HG02870 (cell line): ENCODE results near the gene SNX20.

Source experiments
- ATAC-seq: cut with Tn5 transposase; IDR thresholded peaks from one replicate; pipeline ENCODE4 v1.9.1; 2021; ENCODE audit warnings: mild to moderate bottlenecking, moderate library complexity; ENCODE audit not compliant: unreplicated experiment

The SNX20 gene

DNA sequence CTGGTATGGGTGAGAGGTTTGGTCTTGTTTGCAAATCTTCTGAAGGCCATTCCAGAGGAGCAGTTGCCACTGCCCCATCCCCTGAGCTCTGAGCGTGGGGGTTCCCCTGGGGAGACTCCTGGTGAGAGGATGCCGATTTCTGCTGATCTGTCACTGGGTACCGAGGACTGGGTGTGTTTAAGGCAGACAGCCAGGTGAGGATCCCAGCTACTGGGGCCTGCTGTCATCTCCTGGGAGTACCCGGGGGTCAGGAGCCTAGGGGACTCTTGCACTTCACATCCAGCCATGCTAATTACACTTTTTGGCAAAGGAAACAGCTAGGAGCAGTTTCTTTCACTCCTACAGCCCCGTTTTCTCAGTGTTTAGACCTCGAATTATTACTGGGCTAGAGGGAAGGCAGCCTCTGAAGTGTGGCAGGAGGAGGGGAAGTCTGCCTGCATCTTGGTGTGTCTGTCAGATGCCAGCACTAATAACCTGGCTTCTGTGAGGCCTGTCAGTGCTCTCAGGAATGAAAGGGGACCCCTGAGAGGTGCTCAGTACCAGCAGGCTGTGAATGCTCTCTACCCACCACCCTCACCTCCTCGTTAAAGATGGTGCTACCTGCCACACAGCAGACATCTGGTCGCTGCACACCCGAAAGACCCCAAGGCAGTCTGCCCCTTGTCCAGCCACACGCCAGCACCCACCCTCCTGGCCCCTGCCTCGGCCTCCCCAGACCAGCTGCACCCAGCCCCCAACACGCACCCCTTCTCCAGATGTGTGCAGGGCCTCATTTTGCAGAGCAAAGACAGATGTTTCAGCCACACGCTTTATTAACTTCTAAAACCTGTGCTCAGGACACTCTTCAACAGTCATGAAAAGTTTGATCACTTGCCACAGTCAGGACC lies 43.2 kb downstream of the SNX20 start:
- no peak for ATAC-seq

GRCh38 chr16:50636753-50637374 lies 44.2 kb downstream of the SNX20 start:
- no peak for ATAC-seq

DNA sequence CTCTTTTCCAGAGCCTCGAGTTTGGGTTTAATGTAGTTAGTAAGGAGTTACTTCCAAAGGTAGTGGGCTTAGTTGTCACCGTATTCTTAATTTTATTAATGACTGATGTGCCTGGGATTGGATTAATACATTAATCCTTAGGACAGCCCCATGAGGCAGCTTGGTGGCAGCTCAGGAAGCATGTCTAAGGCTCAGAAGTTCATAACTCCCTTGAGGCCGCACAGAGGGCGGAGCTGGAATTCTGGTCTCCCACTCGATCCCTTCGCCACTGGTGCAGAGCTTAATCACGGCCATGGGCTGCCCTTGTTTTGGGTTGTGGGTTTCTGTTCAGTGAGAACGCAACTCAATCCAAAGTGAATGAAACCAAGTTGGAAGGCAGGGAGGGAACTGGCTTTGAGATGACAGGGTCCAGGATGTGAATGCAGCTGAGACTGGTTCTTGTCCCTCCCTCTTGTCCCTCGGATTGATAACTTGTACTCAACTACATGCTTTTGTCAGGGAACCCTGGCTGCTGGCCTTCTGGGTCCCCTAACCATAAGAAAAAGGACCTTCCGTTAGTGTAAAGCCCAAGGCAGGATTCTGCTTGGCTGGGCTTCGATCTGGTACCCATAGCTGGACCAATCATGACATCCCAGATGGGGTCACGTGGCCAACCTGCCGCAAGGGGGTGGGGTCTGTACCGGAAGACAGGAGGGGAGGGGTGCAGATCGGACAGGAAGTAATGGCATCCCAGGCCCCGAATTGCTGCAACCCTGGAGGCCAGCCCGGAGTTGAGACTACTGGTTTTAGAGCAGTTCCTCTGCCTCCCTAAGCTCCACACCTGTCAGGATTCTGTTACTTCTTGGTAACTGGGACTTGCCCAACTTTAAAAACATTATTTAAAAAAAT lies 45.4 kb downstream of the SNX20 start:
- ATAC-seq = no peak

GRCh38 chr16:50634947-50635346 lies 46.2 kb downstream of the SNX20 start:
- no peak for ATAC-seq

GRCh38 chr16:50634090-50634489 lies 47.0 kb downstream of the SNX20 start:
- ATAC-seq = no peak

DNA sequence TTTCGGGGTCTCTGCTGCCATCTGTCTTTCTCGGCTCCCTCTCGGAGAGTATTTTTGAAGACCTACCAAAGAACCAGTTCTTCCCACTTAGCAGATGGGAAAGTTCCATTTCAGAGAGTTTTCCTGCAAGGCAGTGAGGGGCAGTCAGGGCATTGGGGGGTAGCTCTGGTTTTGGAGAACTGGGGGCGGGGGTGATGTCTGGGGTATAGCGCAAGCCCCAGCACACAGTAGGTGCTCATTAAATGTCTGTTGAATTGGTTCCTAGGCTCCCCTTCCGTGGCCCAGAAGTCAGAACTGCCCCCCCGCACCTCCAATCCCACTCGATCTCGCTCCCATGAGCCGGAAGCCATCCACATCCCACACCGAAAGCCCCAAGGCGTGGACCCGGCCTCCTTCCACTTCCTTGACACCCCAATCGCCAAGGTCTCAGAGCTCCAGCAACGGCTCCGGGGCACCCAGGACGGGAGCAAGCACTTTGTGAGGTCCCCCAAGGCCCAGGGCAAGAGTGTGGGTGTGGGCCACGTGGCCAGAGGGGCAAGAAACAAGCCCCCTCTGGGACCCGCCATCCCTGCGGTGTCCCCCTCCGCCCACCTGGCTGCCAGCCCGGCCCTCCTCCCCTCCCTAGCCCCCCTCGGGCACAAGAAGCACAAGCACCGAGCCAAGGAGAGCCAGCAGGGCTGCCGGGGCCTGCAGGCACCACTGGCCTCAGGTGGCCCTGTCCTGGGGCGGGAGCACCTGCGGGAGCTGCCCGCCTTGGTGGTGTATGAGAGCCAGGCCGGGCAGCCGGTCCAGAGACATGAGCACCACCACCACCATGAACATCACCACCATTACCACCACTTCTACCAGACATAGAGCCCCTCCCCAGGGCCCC lies 47.9 kb downstream of the SNX20 start:
- ATAC-seq = no peak

DNA sequence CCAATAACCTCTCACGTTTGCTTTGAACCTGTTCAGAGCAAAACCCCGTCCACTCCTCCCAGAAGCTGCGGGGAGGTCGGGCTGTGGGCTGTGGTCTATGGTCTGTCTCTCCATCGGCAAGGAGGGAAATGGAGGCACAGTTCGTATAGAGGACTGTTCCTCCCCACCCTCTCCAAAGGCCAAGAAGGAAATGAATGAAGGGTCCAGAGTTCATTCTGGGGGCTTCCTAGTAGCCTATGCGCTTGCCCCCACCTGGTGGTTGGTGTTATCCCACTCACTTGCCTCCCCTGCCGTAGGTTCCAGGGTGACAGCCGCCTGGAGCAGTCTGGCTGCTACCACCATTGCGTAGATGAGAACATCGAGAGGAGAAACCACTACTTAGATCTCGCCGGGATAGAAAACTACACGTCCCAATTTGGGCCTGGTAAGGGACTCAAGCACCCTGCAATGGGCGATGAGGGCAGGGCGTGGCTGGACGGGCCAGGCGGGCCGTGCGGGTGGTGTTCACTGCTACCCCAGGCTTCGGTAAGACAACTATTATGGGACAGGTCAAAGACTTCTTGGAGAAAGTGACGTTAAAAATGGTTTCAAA lies 49.0 kb downstream of the SNX20 start:
- no peak for ATAC-seq

GRCh38 chr16:50631249-50631984 lies 49.7 kb downstream of the SNX20 start:
- no peak for ATAC-seq

GRCh38 chr16:50630394-50631020 lies 50.6 kb downstream of the SNX20 start:
- ATAC-seq = no peak

- no peak for ATAC-seq
Measured at GRCh38 chr16:50629334-50629733, 51.8 kb downstream of the SNX20 start.

GRCh38 chr16:50628156-50628802 lies 52.8 kb downstream of the SNX20 start:
- no peak for ATAC-seq

GRCh38 chr16:50627419-50627818 lies 53.7 kb downstream of the SNX20 start:
- no peak for ATAC-seq

GRCh38 chr16:50626868-50627267 lies 54.2 kb downstream of the SNX20 start:
- no peak for ATAC-seq

DNA sequence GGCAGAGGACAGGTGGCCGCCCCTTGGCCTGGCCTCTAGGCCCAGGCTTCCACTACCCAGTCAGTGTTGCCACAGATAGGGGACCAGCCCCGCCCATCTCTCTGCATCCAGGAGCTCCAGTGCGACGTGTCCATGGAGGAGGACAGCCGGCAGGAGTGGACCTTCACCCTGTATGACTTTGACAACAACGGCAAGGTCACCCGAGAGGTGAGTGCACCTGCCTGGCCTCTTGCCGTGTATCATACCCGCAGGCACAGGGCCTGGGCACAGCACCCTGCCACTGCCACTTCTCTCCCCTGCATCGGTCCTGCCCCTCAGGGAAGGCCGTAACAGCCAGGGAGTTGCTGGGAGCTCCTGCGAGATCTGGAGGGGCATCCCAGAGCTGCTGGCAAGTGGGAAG lies 55.7 kb downstream of the SNX20 start:
- no peak for ATAC-seq

DNA sequence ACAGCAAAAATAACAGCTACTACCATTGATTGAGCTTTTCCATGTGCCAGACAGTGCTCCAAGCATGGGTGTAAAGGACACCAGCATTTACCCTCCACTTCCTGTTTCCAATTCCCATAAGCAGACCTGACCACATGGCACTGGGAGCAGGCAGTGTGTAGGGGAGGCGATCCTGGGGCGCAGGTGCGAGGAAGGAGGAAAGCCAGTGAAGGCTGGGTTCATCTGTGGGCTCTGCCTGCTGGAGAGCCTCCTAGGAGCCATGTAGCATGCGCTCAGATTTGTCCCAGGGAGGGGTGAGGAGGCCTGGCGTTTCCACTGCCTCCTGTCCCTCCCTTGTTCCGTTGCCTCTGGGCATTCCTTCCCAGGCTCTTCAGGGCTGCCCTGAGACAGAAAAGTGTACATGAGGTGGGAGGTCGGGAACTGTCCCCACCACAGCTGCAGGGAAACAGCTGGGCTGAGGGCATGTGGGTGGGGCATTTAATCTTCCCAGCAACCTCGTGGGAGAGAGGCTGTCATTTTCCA lies 56.6 kb downstream of the SNX20 start:
- no peak for ATAC-seq

DNA sequence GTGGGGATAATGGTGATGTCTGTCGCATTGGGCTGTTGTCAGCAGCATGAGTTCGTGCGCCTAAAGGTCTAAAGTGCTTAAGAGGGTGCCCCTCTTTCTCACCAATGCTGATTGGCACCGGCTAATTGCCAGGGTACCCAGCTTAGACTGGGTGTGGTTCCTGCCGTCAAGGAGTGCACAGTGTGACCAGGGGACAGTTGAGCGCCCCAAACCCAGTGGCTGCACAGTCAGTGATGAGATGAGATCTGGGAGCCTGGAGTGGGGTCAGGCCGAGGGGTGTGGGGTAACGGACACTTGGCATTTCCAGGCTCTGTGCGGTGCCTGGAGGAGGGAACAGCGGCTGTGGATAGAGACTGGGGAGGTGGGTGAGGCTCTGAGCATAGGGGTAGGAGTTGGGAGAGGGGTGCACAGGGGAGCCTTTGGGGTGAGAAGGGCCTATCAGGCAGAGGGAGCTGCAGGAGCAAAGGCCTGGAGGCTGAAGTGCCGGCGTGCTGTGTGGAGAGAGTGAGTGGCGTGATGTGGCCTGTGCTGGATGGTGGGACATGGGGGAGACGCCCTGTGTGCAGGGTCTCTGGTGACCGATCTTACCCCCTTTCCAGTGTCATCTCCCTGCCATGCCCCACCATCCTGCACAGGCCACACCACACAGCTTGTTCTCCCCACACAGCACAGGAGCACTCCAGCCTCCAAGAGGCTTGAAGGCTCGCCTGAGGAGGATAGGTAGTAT lies 58.3 kb downstream of the SNX20 start:
- ATAC-seq = no peak

DNA sequence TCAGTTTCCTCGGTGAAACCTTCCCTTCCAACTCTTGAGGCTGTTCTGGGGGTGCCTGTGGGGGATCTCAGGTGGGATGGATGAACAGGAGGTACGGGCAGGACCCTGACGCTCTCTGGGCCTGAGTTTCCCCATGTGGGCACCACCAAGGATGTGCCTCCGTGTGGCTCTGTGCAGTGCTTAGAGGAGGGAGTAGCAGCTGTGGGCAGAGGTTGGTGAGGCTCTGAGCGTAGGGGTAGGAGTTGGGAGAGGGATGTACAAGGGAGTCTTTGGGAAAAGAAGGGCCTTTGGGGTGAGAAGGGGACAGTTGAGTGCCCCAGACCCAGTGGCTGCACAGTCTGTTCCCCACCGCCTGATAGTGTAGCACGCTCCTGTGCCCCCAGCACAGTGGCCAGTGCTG lies 59.1 kb downstream of the SNX20 start:
- ATAC-seq = no peak
